Activated naive CD8-positive, alpha-beta T cell treated with anti-CD3 and anti-CD28 coated beads, Interleukin-2, amount 10 ng/mL, durations not matched to agents 7 days and 5 days (primary cell): ENCODE results near the gene TBC1D16. TPM values are rescaled to one million over a fixed set of nuclear protein-coding genes. Genes with fewer than 3 reads are reported as not detected.
"Not testable (repeated sequence)": the region's sequence is repeated elsewhere in the genome, so short reads cannot be mapped to it uniquely, and the experiment has no call there.

Source experiments
- ATAC-seq: fragments of 150-1000 bp; cut with Tn5 transposase; one replicate; pipeline ENCODE4 v1.10.0; 2021; ENCODE audit warnings: low read depth, moderate library complexity
- POLR2A ChIA-PET: fragments of 350-600 bp; sonication (Branson Sonifier 250); formaldehyde crosslinking; loops from one replicate; lab custom pipeline; 2021; ENCODE audit warnings: antibody characterized with exemption; lab: Charles Lee
- DNase-seq: peaks from one replicate; pipeline ENCODE4 v3.0.0; 2021
- H3K27ac Mint-ChIP-seq: one replicate; pipeline ENCODE4 v1.8.0; 2022; ENCODE audit warnings: mild to moderate bottlenecking, mixed read lengths
- H3K27me3 Mint-ChIP-seq: one replicate; pipeline ENCODE4 v1.8.0; 2022; ENCODE audit warnings: mild to moderate bottlenecking, moderate library complexity, mixed read lengths
- H3K36me3 Mint-ChIP-seq: one replicate; pipeline ENCODE4 v1.8.0; 2021; ENCODE audit warnings: mild to moderate bottlenecking, mixed read lengths
- H3K4me1 Mint-ChIP-seq: one replicate; pipeline ENCODE4 v1.8.0; 2021; ENCODE audit warnings: mixed read lengths
- H3K4me3 Mint-ChIP-seq: one replicate; pipeline ENCODE4 v1.8.0; 2022; ENCODE audit warnings: mild to moderate bottlenecking, moderate library complexity, mixed read lengths
- H3K9me3 Mint-ChIP-seq: one replicate; pipeline ENCODE4 v1.8.0; 2021; ENCODE audit warnings: mixed read lengths
- total RNA-seq, 2 experiments: library from RNA; stranded (reverse); gene quantifications; one replicate each; pipeline ENCODE4 v1.2.3, GENCODE V29; 2021

The TBC1D16 gene
- total RNA-seq, 2 experiments from 2014 or later = 2.1 TPM

DNA sequence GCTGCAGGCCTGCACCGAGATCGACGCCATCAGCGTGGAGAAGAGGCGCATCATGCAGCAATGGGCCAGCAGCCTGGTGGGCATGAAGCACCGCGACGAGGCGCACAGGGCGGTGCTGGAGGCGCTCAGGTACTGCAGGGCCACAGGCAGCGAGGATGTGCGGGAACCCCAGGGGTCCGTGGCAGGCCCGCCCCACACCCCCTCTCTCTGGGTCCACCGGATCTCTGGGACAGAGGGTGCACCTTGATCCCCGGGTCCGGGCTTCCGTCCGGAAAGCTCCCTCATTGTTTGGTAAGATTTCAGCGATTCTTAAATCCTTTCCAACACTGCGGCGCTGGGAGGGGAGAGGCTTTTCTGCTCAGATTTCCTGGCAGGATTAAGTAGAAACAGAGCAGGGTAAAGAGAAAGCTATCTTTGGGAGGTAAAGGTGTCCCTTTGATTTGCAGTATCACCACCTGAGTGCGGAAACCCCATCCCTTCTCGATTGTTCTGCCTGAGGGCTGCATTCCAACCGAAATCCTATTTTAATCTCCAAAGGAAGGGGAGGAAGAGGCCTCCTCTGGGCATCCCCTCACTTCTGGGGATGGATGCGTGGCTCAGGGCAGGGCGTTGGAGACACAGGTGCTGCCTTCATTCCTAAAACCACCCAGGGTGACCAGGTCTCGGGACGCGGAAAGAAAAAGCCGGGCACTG is 30.0 kb upstream of the TBC1D16 start:
- POLR2A ChIA-PET = no interaction called here
- no peak for DNase-seq
- Mint-ChIP-seq H3K36me3 (no peaks in the 10 kb centered on the region), H3K9me3 (no peaks in the 10 kb centered on the region), H3K4me1 (no peaks in the 10 kb centered on the region), H3K27ac (no peak overlapping the region), H3K27me3 (peaks cover 3% of the 10 kb centered on the region), H3K4me3 (no peak overlapping the region)
- no peak for ATAC-seq

DNA sequence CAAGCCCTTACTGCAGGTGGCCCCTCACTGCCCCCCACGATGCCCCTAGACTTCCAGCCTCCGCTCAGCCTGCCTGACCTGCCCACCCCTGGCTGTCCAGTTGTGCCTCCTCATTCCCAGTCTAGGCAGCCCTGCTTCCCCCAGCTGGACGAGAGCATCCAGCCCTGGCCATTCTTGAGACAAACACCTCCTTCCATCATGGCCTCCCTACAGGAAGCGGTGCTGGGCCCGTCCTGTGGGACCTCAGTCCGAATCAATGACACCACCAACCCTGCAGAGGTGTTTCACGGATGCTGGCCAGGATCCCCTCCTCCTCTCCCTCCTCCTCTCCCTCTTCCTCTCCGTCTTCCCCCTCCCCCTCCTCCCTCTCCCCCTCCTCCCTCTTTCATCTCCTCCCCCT is 29.0 kb upstream of the TBC1D16 start:
- Mint-ChIP-seq H3K27ac (no peak overlapping the region), H3K4me3 (no peak overlapping the region), H3K36me3 (no peaks in the 10 kb centered on the region), H3K9me3 (no peaks in the 10 kb centered on the region), H3K27me3 (peaks cover 3% of the 10 kb centered on the region), H3K4me1 (no peaks in the 10 kb centered on the region)
- DNase-seq (no peak), ATAC-seq (no peak)
- POLR2A ChIA-PET = no interaction called here

DNA sequence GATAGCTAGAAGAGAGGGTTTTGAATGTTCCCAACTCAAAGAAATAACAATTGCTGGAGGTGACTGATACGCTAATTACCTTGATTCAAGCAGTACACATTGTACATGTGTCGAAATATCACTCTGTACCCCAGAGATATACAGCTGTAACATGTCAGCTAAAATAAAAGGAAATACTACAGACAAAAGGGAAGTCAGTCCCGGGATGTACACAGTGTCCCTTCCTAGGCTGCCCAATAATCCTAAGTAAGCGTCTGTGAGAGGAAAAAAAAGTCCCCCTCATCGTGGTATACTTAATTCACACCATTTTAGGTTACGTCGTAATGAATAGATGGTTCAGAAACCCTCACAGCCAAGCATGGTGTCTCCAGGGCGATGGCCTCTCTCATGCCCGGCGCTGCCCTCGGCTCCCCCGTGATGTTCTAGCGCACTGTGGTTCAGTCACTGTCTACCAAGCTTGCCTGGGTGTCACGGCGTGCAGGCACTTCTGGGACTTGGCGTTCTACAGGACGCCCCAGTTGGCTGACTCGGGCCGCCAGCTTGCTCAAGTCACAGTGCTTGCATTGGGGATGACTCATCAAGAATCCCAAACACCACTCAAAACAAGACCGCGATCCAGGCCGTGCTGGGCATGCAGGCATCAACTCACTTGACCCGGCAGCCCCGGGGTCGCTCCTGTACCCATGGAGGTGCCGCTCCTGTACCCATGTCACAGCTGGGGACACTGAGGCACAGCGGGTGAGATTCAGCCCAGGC is 28.3 kb upstream of the TBC1D16 start:
- Mint-ChIP-seq H3K27me3 (no peaks in the 10 kb centered on the region), H3K4me3 (no peak overlapping the region), H3K9me3 (no peaks in the 10 kb centered on the region), H3K36me3 (no peaks in the 10 kb centered on the region), H3K4me1 (no peaks in the 10 kb centered on the region), H3K27ac (no peak overlapping the region)
- no peak for DNase-seq
- POLR2A ChIA-PET = no interaction called here
- no peak for ATAC-seq

DNA sequence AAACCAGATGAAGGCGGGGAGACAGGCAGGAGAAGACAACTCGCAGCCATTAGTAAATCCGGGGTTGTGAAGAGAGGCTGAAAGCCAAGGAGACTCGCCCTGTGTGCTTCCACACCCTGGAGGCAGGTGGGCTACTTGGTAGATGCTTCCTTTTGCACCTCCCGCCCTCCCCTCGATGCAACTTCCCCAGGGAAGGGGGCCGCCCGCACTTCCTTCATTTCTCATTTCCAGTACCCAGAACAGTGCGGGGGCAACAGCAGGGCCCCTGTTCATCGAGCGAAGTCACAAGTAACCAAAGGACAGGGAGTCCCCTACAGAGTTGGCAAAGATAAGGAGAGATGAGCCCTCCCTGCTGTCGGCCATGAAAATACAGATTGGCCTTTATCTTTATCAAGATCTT is 25.7 kb upstream of the TBC1D16 start:
- H3K27ac Mint-ChIP-seq = no peak overlapping the region
- H3K4me3 Mint-ChIP-seq = no peak overlapping the region
- H3K4me1 Mint-ChIP-seq = no peaks in the 10 kb centered on the region
- DNase-seq (no peak), ATAC-seq (no peak)
- no peaks in the 10 kb centered on the region for H3K9me3 Mint-ChIP-seq
- H3K36me3 Mint-ChIP-seq = no peaks in the 10 kb centered on the region
- POLR2A ChIA-PET = no interaction called here
- H3K27me3 Mint-ChIP-seq = no peaks in the 10 kb centered on the region

DNA sequence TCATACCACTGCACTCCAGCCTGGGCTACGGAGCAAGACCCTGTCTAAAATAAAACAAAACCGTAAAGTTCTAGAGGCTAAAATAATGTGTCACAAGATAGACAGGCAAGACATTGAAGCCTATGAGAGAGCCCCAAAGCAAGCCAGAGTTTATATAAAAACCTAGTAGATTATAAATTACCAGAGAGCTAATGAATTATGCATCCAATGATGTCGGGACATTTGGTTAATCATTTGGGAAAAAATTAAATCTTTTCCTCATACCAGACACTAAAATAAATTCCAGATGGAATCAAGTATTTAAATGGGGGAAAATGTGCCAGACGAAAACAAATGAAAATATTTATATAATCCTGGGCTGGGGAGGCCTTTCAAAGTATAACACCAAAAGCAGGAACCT is 25.0 kb upstream of the TBC1D16 start:
- no peak overlapping the region for H3K4me3 Mint-ChIP-seq
- H3K27ac Mint-ChIP-seq = no peak overlapping the region
- no peaks in the 10 kb centered on the region for H3K4me1 Mint-ChIP-seq
- H3K27me3 Mint-ChIP-seq = peaks cover 2% of the 10 kb centered on the region
- H3K9me3 Mint-ChIP-seq = no peaks in the 10 kb centered on the region
- no peak for ATAC-seq
- H3K36me3 Mint-ChIP-seq = no peaks in the 10 kb centered on the region
- no peak for DNase-seq
- POLR2A ChIA-PET = no interaction called here

DNA sequence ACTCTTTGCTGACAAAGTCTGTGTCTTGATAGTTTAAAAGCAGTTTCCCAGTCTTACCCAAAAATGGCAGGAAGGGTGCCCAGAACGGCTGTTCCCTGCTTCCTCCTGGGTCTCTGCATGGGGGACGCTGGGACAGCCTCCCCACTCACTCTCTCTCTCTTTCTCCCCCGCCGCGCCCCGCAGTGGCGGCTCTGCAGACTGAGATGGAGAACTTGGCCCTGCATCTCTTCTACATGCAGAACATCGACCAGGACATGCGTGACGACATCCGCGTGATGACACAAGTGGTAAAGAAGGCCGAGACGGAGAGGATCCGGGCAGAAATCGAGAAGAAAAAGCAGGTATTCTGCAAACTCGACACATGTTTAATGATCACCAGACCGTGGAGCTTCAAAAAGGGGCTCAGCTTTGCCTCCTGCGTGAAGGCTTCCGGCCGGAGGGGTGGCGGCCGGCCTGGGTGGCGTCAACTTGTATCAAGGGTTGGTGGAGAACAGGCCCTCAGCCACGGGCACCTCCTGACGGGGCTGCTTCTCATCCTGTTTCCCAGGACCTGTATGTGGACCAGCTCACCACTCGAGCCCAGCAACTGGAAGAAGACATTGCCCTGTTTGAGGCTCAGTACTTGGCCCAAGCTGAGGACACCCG is 22.8 kb upstream of the TBC1D16 start:
- no peaks in the 10 kb centered on the region for H3K4me1 Mint-ChIP-seq
- POLR2A ChIA-PET = no interaction called here
- no peak for ATAC-seq

DNA sequence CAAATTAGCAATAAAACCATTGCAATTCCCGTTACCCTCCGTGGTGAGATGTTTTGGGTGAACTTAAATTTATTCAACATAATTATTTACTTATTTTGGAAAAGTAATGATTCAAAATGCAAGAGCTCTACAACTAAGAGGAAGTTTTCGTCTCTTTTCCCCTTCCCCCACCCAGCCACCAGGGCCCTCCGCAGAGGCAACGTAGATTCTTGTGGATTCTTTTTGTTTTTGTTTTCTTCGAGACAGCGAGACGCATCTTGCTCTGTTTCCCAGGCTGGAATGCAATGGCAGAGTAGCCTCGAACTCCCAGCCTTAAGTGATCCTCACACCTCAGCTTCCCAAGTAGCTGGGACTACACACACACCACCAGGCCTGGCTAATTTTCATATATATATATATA is 19.9 kb upstream of the TBC1D16 start:
- Mint-ChIP-seq H3K9me3 (no peaks in the 10 kb centered on the region), H3K36me3 (no peaks in the 10 kb centered on the region), H3K27ac (no peak overlapping the region), H3K27me3 (peaks cover 2% of the 10 kb centered on the region), H3K4me1 (peaks cover under 1% of the 10 kb centered on the region), H3K4me3 (no peak overlapping the region)
- POLR2A ChIA-PET = no interaction called here
- DNase-seq (no peak), ATAC-seq (no peak)

More for the DNA sequence above, 22.8 kb upstream of the TBC1D16 start:
- Mint-ChIP-seq H3K4me3 (no peak overlapping the region), H3K9me3 (no peaks in the 10 kb centered on the region), H3K27me3 (peaks cover 2% of the 10 kb centered on the region), H3K27ac (no peak overlapping the region), H3K36me3 (no peaks in the 10 kb centered on the region)
- DNase-seq = no peak

DNA sequence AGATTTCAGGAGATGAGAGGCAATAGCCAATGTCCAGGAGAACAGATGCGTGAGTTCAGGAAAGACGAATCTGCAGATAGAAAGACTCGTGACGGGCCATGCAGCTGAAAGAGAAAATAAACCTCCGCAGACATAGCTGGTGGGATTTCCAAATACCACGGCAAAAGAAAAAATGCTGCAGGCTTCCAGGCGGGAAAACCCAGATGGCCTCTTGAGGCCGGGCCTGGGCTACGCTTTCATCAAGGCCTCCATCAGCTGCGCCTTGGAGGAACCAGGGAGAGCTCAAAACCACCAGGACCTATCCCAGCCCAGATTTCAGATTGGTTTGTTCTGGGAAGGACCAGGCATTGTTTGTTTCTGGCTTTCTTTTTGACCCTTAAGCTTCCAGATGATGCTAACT is 17.4 kb upstream of the TBC1D16 start:
- DNase-seq (no peak), ATAC-seq (no peak)
- POLR2A ChIA-PET = interaction anchor here (0.6 kb wide), 1 partner anchor 55 kb away, joined by 4 read pairs; no protein-coding TSS in a partner anchor
- Mint-ChIP-seq H3K27ac (no peak overlapping the region), H3K9me3 (no peaks in the 10 kb centered on the region), H3K27me3 (peaks cover 2% of the 10 kb centered on the region), H3K4me3 (no peak overlapping the region), H3K4me1 (peaks cover 1% of the 10 kb centered on the region), H3K36me3 (no peaks in the 10 kb centered on the region)

DNA sequence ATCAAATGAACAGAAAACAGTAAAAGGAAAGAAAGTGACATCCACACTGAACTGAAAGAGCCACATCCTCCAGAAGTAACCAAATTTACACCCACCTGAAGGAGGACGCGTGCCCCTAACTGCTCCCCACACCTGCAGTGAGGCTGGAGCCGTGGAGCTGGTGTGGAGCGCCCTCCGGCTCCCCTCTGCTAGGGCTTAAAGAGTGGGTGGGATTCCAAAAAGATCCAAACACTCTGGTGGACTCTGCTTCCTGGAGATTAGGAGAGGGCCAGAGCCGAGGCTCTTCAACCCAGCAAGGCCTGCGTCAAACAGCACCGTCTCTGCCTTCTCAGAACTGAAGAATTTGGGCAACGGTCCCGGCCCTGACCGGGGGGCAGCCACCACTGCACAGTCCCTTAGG is 16.0 kb upstream of the TBC1D16 start:
- POLR2A ChIA-PET = no interaction called here
- Mint-ChIP-seq H3K27ac (no peak overlapping the region), H3K4me3 (no peak overlapping the region), H3K4me1 (peaks cover 1% of the 10 kb centered on the region), H3K9me3 (no peaks in the 10 kb centered on the region), H3K36me3 (no peaks in the 10 kb centered on the region), H3K27me3 (peaks cover 2% of the 10 kb centered on the region)
- ATAC-seq = no peak
- DNase-seq = no peak

DNA sequence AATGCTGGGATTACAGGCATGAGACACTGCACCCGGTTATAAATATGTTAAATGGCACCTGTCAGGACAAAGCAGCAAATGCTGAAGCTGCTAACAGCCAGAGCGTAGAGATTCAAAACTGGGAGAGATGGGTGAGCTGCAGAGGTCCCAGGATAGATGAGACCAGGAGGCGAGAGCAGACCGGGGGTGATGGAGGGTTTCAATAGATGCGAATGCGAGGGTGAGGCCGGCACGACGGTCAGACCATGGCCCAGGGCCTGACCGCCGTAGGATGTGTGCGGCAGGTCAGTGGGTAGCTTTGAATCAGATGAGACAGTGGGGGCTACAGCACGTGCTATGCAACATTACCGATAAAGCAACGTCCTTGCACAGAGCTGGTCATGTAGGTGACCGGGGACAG is 15.0 kb upstream of the TBC1D16 start:
- H3K4me1 Mint-ChIP-seq = peaks cover 1% of the 10 kb centered on the region
- POLR2A ChIA-PET = no interaction called here
- no peak overlapping the region for H3K27ac Mint-ChIP-seq
- no peak for DNase-seq
- no peak for ATAC-seq
- H3K36me3 Mint-ChIP-seq = no peaks in the 10 kb centered on the region
- H3K9me3 Mint-ChIP-seq = no peaks in the 10 kb centered on the region
- H3K27me3 Mint-ChIP-seq = no peaks in the 10 kb centered on the region
- no peak overlapping the region for H3K4me3 Mint-ChIP-seq

DNA sequence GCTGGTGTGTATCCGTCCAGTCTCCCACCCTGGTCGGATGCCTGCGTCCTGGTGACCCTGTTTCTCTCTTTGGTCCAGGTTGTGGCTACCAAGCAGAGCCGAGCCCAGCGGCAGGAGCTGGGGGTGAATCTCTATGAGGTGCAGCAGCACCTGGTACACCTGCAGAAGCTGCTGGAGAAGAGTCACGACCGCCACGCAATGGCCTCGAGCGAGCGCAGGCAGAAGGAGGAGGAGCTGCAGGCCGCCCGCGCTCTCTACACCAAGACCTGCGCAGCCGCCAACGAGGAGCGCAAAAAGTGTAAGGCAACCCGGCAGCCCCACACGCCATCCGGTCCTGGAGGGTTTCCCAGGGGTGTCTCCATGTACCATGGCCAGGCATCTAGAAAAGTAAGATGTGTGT is 14.3 kb upstream of the TBC1D16 start:
- no peaks in the 10 kb centered on the region for H3K9me3 Mint-ChIP-seq
- no peak for ATAC-seq

DNA sequence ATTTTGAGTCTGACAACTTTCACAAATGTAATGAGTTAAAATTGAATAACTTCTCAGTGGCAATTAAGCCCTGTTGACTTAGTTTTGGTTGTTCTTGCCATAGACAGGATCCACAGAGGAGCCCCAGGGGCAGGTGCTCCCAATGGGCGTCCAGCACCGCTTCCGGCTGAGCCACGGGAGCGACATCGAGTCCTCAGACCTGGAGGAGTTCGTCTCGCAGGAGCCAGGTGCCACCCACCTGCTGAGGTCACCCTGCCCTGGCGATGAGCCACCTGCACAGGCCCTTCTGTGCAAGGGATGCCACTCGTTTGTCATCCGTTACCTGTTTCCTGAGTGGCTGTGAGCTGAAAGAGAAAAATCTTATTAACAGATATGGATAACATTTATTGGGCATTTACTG is 11.5 kb upstream of the TBC1D16 start:
- Mint-ChIP-seq H3K36me3 (no peaks in the 10 kb centered on the region), H3K27me3 (peaks cover 2% of the 10 kb centered on the region), H3K4me3 (no peak overlapping the region), H3K9me3 (no peaks in the 10 kb centered on the region), H3K4me1 (peaks cover 1% of the 10 kb centered on the region), H3K27ac (no peak overlapping the region)
- DNase-seq = no peak
- POLR2A ChIA-PET = no interaction called here
- no peak for ATAC-seq

More for the DNA sequence above, 14.3 kb upstream of the TBC1D16 start:
- H3K27ac Mint-ChIP-seq = no peak overlapping the region
- DNase-seq = no peak
- POLR2A ChIA-PET = no interaction called here
- H3K4me1 Mint-ChIP-seq = peaks cover 1% of the 10 kb centered on the region
- no peak overlapping the region for H3K4me3 Mint-ChIP-seq
- no peaks in the 10 kb centered on the region for H3K27me3 Mint-ChIP-seq
- no peaks in the 10 kb centered on the region for H3K36me3 Mint-ChIP-seq

DNA sequence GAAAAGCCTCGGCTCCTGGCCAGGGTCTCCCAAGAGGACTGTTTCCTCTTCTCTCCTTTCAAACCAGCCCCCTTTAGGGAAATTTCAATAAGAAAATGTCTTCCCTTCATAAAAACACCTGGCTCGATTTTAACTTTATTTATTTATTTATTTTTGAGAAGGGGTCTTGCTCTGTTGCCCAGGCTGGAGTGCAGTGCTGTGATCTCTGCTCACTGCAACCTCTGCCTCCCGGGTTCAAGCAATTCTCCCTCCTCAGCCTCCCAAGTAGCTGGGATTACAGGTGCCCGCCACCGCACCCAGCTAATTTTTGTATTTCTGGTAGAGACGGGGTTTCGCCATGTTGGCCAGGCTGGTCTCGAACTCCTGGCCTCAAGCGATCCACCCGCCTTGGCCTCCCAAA is 11.0 kb upstream of the TBC1D16 start:
- ATAC-seq, DNase-seq, H3K27me3 Mint-ChIP-seq, H3K9me3 Mint-ChIP-seq, POLR2A ChIA-PET, H3K4me1 Mint-ChIP-seq, H3K4me3 Mint-ChIP-seq, H3K36me3 Mint-ChIP-seq, H3K27ac Mint-ChIP-seq: not testable (repeated sequence)

DNA sequence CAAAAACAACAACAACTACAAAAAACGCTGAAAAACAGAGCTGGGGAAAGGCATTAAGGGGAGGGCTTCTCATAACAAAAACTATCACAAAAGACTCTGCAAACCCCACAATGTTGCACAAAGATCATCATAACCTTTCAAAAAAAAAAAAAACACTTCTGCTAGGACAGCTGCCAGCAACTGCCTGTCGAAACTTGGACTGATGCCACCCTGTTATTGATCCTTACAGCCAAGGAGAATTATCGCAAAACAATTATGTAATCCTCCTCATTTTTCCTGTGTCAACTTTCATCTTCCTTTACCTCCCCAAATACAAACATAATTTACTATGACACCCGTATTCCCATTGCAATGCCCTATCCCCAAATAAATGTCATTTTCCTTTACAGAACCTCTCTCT is 10.0 kb upstream of the TBC1D16 start:
- DNase-seq = no peak
- POLR2A ChIA-PET = no interaction called here
- no peak overlapping the region for H3K4me3 Mint-ChIP-seq
- ATAC-seq = no peak
- peaks cover 1% of the 10 kb centered on the region for H3K4me1 Mint-ChIP-seq
- H3K27ac Mint-ChIP-seq = no peak overlapping the region
- H3K27me3 Mint-ChIP-seq = peaks cover 4% of the 10 kb centered on the region
- H3K9me3 Mint-ChIP-seq = no peaks in the 10 kb centered on the region
- H3K36me3 Mint-ChIP-seq = no peaks in the 10 kb centered on the region
